Neural progenitor cell (in vitro differentiated cells): ENCODE results near the gene MYO10. TPM values are rescaled to one million over a fixed set of nuclear protein-coding genes. Genes with fewer than 3 reads are reported as not detected.

Experiments
- DNase-seq: peaks from one replicate; pipeline ENCODE4 v3.0.0-alpha.2; 2016; ENCODE audit warnings: low spot score
- H2AFZ ChIP-seq: fragments of 200-600 bp; sonication (generic); replicated peaks from 2 replicates; pipeline ENCODE4 v1.6.1; 2016; ENCODE audit warnings: antibody characterized with exemption
- H3F3A ChIP-seq: fragments of 200-600 bp; sonication (generic); 2 replicates; pipeline ENCODE4 v1.6.1; 2016; ENCODE audit warnings: antibody characterized with exemption, low read depth
- H3K27ac ChIP-seq: fragments of 200-600 bp; sonication (generic); 2 replicates; pipeline ENCODE4 v1.5.1; 2016; ENCODE audit warnings: mild to moderate bottlenecking
- H3K27me3 ChIP-seq: fragments of 200-600 bp; sonication (generic); 2 replicates; pipeline ENCODE4 v1.6.1; 2016; ENCODE audit warnings: mild to moderate bottlenecking, moderate library complexity
- H3K36me3 ChIP-seq: fragments of 200-600 bp; sonication (generic); 2 replicates; pipeline ENCODE4 v1.5.1; 2016
- H3K4me1 ChIP-seq: fragments of 200-600 bp; sonication (generic); 2 replicates; pipeline ENCODE4 v1.6.1; 2016; ENCODE audit warnings: mixed run types
- H3K4me2 ChIP-seq: fragments of 200-600 bp; sonication (generic); 2 replicates; pipeline ENCODE4 v1.6.1; 2016
- H3K4me3 ChIP-seq: fragments of 200-600 bp; sonication (generic); 2 replicates; pipeline ENCODE4 v1.5.1; 2016
- H3K79me2 ChIP-seq: fragments of 200-600 bp; sonication (generic); 2 replicates; pipeline ENCODE4 v1.6.1; 2016; ENCODE audit warnings: low read depth
- H3K9ac ChIP-seq: fragments of 200-600 bp; sonication (generic); 2 replicates; pipeline ENCODE4 v1.6.1; 2016
- H3K9me3 ChIP-seq: fragments of 200-600 bp; sonication (generic); 2 replicates; pipeline ENCODE4 v1.5.1; 2016; ENCODE audit warnings: low read depth
- H4K20me1 ChIP-seq: fragments of 200-600 bp; sonication (generic); 2 replicates; pipeline ENCODE4 v1.6.1; 2016; ENCODE audit warnings: low read depth
- H3K27ac Mint-ChIP-seq: 3 replicates; pipeline ENCODE4 v1.8.0; 2021; ENCODE audit warnings: mixed read lengths
- H3K27me3 Mint-ChIP-seq: 2 replicates; pipeline ENCODE4 v1.8.0; 2022; ENCODE audit warnings: low read depth, mild to moderate bottlenecking, inconsistent platforms, moderate library complexity, mixed read lengths; ENCODE audit not compliant: insufficient read depth
- H3K36me3 Mint-ChIP-seq: 3 replicates; pipeline ENCODE4 v1.8.0; 2021; ENCODE audit warnings: mixed read lengths
- H3K4me1 Mint-ChIP-seq: 3 replicates; pipeline ENCODE4 v1.8.0; 2021; ENCODE audit warnings: mixed read lengths
- H3K4me3 Mint-ChIP-seq: 3 replicates; pipeline ENCODE4 v1.8.0; 2021; ENCODE audit warnings: mild to moderate bottlenecking, moderate library complexity, mixed read lengths
- H3K9me3 Mint-ChIP-seq: 3 replicates; pipeline ENCODE4 v1.8.0; 2020; ENCODE audit warnings: mixed read lengths
- CTCF ChIP-seq: fragments of 200-600 bp; sonication (generic); IDR thresholded peaks from 2 replicates; pipeline ENCODE4 v1.5.1; 2017; ENCODE audit warnings: antibody characterized with exemption, mild to moderate bottlenecking
- EZH2 ChIP-seq: fragments of 200-600 bp; sonication (generic); IDR thresholded peaks from 2 replicates; pipeline ENCODE4 v1.6.1; 2017; ENCODE audit warnings: antibody characterized with exemption, mild to moderate bottlenecking, moderate library complexity
- EZH2phosphoT487 ChIP-seq: fragments of 200-600 bp; sonication (generic); IDR thresholded peaks from 2 replicates; pipeline ENCODE4 v1.6.1; 2017; ENCODE audit warnings: antibody characterized with exemption
- total RNA-seq: library from RNA; depleted of rRNA; stranded (reverse); fragments of >200 nt; gene quantifications from 2 replicates; pipeline ENCODE4 v1.2.3, GENCODE V29; 2015; ENCODE audit warnings: low replicate concordance

The MYO10 gene
- total RNA-seq, 1 donor from 2014 or later, result 39.1 TPM

DNA sequence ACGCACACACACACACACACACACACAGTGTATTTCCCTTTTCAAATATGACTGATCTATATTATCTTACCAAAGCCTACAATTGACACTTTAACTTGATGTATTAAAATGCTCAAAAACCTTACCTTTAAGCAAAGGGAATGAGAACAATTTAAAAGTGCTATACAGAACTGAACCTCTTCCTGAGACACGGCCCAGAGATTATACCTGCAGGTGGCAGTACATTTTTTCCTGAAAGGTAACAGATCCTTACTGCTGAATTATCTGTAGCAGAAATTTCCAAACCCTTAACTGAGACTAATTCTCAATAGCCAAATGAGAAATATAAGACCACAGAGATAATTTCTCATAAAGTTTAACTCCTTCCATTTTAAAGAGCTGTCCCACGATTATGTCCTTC is 91.1 kb downstream of the MYO10 start:
- H3K4me2 ChIP-seq, result no peak overlapping the region
- H3K4me3 ChIP-seq, result no peak overlapping the region
- H3K27ac ChIP-seq, result no peak overlapping the region
- H3K27me3 ChIP-seq, result no peaks in the 10 kb centered on the region
- peaks cover 6% of the 10 kb centered on the region for H3F3A ChIP-seq
- peaks cover 16% of the 10 kb centered on the region for H4K20me1 ChIP-seq
- H3K9me3 Mint-ChIP-seq, result no peaks in the 10 kb centered on the region
- H3K27ac Mint-ChIP-seq, result no peak overlapping the region
- TF ChIP-seq CTCF (peak; percentile 25), EZH2phosphoT487 (no peak)
- H3K36me3 ChIP-seq, result no peaks in the 10 kb centered on the region
- no peaks in the 10 kb centered on the region for H3K9me3 ChIP-seq
- H3K4me1 ChIP-seq, result peaks cover 17% of the 10 kb centered on the region
- no peak for DNase-seq
- peaks cover 28% of the 10 kb centered on the region for H3K4me1 Mint-ChIP-seq
- no peak overlapping the region for H3K4me3 Mint-ChIP-seq
- H3K79me2 ChIP-seq, result peaks cover 36% of the 10 kb centered on the region
- no peak overlapping the region for H3K9ac ChIP-seq
- peaks cover under 1% of the 10 kb centered on the region for H3K36me3 Mint-ChIP-seq
- H2AFZ ChIP-seq, result no peak overlapping the region
- H3K27me3 Mint-ChIP-seq, result peaks cover 7% of the 10 kb centered on the region

DNA sequence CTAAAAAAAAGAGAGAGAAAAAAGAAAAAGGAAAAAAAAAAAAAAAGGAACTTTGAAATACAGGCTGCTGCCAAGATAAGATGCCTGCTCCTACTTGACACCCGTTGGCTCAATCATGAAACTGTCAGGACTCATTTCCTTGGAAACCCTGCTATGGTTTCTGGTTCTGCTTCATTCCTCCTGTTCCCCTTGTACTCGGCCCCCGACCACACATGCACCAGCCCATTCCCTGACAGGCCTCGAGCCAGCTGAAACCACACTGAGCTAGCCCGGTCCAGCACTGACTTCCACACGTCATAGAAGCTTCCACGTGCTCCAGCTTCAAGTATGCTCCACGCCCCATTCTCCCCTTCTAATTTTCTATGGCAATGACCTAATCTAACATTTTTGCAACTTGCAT is 93.2 kb downstream of the MYO10 start:
- H3K36me3 ChIP-seq, result no peaks in the 10 kb centered on the region
- peaks cover 19% of the 10 kb centered on the region for H3F3A ChIP-seq
- Mint-ChIP-seq H3K36me3 (peaks cover 3% of the 10 kb centered on the region), H3K27ac (peak overlapping the region; percentile 12), H3K4me3 (no peak overlapping the region), H3K9me3 (no peaks in the 10 kb centered on the region), H3K4me1 (peaks cover 40% of the 10 kb centered on the region), H3K27me3 (peaks cover 7% of the 10 kb centered on the region)
- H3K9me3 ChIP-seq, result no peaks in the 10 kb centered on the region
- no peak overlapping the region for H3K9ac ChIP-seq
- H2AFZ ChIP-seq, result no peak overlapping the region
- no peak overlapping the region for H3K4me2 ChIP-seq
- H3K27me3 ChIP-seq, result no peaks in the 10 kb centered on the region
- peaks cover 28% of the 10 kb centered on the region for H3K79me2 ChIP-seq
- H3K27ac ChIP-seq, result no peak overlapping the region
- peaks cover 9% of the 10 kb centered on the region for H3K4me1 ChIP-seq
- no peak for DNase-seq
- peaks cover 29% of the 10 kb centered on the region for H4K20me1 ChIP-seq
- no peak for TF ChIP-seq EZH2
- TF ChIP-seq EZH2phosphoT487, result no peak
- no peak for TF ChIP-seq CTCF
- H3K4me3 ChIP-seq, result no peak overlapping the region

DNA sequence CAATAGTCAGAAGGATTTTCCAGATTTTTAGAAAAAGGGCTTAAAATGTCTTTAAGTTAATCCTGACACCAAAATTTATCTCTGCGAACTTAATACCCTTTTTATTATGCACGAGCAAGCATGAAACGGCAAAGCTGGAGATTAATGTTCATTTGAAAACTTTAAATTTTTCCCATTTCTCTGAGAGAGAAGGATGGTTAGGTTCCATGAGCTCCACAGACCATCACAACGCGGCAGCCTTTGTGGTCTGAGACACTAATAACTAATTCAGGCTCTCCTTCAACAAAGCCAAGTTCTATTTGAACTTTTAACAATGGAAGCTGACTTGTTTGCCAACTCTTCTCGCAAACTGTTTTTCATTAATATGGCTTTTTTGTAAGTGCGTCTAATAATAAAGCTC is 94.7 kb downstream of the MYO10 start:
- Mint-ChIP-seq H3K4me3 (peak overlapping the region; percentile 24), H3K27ac (peak overlapping the region; percentile 25), H3K27me3 (peaks cover 7% of the 10 kb centered on the region), H3K4me1 (peaks cover 42% of the 10 kb centered on the region), H3K36me3 (peaks cover 6% of the 10 kb centered on the region), H3K9me3 (no peaks in the 10 kb centered on the region)
- H3K9me3 ChIP-seq, result no peaks in the 10 kb centered on the region
- no peak overlapping the region for H2AFZ ChIP-seq
- peaks cover 34% of the 10 kb centered on the region for H3K79me2 ChIP-seq
- TF ChIP-seq EZH2 (no peak), EZH2phosphoT487 (no peak), CTCF (no peak)
- H3K4me3 ChIP-seq, result no peak overlapping the region
- H3F3A ChIP-seq, result peaks cover 20% of the 10 kb centered on the region
- H3K36me3 ChIP-seq, result no peaks in the 10 kb centered on the region
- H3K27me3 ChIP-seq, result no peaks in the 10 kb centered on the region
- peaks cover 30% of the 10 kb centered on the region for H4K20me1 ChIP-seq
- H3K4me2 ChIP-seq, result no peak overlapping the region
- peaks cover 9% of the 10 kb centered on the region for H3K4me1 ChIP-seq
- H3K9ac ChIP-seq, result no peak overlapping the region
- H3K27ac ChIP-seq, result no peak overlapping the region
- no peak for DNase-seq
